Glomerular visceral epithelial cell (primary cell): ENCODE measurements around the gene CACNA2D4.

Source experiments
- DNase-seq: peaks from one replicate; pipeline ENCODE4 v3.0.0-alpha.2; 2016; ENCODE audit errors: extremely low spot score

Gene CACNA2D4

GRCh38 chr12:1778911-1779310, 139.5 kb downstream of the CACNA2D4 start:
- no peak for DNase-seq

DNA sequence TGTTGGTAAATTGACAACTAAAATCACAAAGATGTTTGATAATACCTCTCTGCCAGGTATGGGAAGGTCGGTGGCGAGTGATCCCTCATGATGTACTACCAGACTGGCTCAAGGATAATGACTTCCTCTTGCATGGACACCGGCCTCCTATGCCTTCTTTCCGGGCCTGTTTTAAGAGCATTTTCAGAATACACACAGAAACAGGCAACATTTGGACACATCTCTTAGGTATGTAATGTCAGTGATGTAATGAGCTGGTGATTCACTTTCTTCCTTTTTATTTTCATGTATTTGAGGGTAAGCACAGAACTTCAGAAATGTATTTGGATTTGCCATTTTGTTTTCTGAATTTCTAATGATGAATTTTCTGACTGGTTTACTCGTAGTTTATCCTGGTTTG, 140.7 kb downstream of the CACNA2D4 start:
- peak; percentile 38 for DNase-seq

GRCh38 chr12:1776170-1776921, 142.1 kb downstream of the CACNA2D4 start:
- DNase-seq, result peak; percentile 54

GRCh38 chr12:1773937-1774655, 144.4 kb downstream of the CACNA2D4 start:
- no peak for DNase-seq

DNA sequence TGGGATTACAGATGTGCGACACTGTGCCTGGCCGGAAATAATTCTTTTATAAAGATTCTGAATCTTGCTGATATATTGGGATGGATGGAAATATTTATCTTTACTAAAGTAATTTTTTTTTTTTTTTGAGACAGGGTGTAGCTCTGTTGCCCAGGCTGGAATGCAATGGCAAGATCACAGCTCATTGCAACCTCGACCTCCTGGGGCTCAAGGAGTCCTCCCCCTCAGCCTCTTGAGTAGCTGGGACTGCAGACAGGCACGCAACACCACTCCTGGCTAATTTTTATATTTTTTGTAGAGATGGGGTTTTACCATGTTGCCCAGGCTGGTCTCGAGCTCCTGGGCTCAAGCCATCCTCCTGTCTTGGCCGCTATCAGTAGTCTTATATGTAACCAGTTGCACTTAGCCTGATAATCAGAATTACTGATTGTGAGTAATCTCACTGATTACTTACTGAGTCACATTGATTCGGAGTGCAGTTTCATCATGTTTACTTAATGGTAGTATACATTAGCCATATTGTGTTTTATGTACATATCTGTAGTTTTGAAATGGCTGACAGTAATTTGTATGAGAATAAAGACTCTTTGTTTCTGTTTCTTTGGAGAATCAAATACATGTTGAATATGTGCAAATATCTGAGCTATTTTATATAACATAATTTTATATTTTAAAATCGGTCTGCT, 148.5 kb downstream of the CACNA2D4 start:
- no peak for DNase-seq

- DNase-seq, result no peak
These were observed 149.8 kb downstream of the CACNA2D4 start for GRCh38 chr12:1768615-1769014.

GRCh38 chr12:1767407-1768090, 150.9 kb downstream of the CACNA2D4 start:
- DNase-seq, result no peak

DNA sequence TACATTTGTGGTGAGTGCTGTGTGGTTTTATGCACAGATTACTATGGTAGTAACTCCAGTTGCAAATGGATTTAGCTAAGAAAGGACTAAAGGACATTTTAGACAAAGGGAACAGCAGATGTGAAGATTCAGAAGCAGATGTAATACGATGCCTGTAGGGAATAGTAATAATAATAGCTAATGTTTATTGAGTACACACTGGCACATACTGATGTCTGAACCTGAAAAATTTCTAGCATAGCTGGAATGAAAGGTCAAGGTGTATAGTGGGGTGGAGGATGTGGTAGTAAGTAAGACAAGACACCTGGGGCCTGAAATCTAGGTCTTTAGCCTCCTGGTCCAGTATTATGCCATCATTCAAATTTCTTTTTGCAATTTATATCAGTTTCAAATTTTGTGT, 152.3 kb downstream of the CACNA2D4 start:
- no peak for DNase-seq

GRCh38 chr12:1763153-1763552, 155.3 kb downstream of the CACNA2D4 start:
- no peak for DNase-seq

- DNase-seq, result no peak
These were observed 156.6 kb downstream of the CACNA2D4 start for GRCh38 chr12:1761857-1762256.

DNA sequence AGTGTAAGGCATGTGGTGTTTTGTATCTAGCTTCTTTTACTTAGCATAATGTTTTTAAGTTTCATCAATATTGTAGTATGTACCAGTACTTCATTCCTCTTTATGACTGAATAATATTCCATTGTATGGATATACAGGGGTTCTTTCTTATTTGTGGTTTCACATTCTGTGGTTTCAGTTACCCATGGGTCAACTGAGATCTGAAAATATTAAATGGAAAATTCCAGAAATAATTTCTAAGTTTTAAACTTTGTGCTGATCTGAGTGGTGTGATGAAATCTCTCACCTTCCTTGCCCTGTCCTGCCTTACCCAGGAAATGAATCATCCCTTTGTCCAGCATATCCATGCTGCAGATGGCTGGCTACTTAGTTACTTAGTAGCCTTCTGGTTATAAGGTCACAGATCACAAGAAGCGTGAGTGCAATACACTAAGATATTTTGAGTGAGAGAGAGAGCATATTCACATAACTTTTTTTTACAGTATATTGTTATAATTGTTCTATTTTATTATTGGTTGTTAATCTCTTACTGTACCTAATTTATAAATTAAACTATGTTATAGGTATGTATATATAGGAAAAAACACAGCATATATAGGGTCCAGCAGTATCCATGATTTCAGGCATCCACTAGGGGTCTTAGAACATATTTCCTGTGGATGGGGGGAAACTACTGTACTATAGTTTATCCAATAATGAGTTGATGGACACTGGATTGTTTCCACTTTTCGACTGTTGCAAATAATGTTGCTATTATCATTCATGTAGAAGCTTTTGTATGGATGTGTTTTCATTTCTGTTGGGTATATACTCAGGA, 157.7 kb downstream of the CACNA2D4 start:
- DNase-seq, result peak; percentile 88

DNA sequence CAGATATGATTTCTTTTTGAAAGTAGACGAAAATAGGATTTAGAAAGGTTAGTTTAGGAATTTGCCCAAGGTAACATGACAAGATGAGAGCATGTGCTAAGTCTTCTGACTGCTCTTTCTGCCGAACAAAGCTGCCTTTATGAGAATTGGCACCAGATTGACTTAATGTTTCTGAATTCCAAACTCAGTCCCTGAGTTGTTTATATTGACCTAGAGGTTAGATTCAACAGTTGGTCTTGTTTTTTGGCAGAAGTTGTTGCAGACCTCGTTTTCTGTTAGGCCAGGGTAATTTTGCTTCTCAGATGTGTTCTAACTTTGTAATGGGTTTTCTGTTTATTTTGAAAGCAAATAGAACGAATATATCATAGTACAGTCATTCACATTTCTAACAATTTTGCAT, 159.6 kb downstream of the CACNA2D4 start:
- DNase-seq, result no peak

DNA sequence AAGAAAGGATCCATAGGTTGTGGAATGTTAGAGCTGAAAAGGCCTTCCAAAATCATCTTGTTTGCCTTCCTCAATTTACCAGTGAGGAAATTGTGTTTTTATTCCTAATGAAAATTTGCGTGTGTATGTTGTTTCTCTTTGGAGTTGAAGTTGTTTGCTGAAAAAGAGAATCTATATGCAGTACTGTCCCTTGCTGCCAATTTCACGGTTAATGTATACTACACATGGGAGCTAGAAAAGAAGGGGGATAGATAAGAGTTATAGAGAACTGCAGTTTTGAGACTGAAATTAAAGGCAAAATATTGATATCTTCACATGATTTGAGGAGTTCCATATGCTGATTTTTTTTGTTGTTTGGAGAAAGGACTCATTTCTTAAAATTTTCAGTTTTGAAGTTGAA, 160.1 kb downstream of the CACNA2D4 start:
- DNase-seq, result no peak

DNA sequence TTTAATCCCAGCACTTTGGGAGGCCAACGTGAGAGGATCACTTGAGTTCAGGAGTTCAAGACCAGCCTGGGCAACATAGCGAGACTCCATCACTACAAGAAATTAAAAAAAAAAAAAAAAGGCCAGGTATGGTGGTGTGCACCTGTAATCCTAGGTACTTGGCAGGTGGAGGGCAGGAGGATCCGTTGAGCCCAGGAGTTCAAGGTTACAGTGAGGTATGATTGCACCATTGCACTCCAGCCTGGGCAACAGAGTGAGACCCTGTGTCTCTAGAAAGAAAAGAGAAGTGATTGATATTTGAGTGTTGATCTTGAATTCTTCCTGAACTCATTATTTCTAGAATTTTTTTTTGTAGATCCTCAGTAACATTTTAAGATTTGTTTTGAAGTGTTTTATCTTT, 168.2 kb downstream of the CACNA2D4 start:
- DNase-seq, result no peak

- no peak for DNase-seq
These were observed 169.4 kb downstream of the CACNA2D4 start for GRCh38 chr12:1749019-1749418.

DNA sequence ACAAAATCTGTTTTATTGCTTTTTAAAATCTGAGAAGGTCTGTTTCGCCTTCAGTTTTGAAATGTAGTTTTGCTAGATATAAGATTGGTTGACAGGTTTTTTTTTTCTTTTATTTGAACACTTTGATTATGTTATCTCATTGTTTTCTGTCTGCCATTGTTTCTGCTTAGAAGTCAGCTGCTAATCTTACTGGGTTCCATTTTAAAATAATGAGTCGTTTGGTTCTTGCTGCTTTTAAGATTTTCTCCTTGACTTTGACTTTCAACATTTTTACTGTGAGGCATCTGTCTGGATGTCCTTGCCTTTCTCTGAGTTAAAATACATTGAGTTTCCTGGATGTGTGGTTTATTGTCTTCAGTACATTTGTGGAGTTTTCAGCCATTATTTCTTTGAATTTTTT, 170.8 kb downstream of the CACNA2D4 start:
- DNase-seq, result no peak

- DNase-seq, result no peak
These were observed 173.5 kb downstream of the CACNA2D4 start for GRCh38 chr12:1744932-1745331.
